ENCODE results near the gene ASB10.

DNA sequence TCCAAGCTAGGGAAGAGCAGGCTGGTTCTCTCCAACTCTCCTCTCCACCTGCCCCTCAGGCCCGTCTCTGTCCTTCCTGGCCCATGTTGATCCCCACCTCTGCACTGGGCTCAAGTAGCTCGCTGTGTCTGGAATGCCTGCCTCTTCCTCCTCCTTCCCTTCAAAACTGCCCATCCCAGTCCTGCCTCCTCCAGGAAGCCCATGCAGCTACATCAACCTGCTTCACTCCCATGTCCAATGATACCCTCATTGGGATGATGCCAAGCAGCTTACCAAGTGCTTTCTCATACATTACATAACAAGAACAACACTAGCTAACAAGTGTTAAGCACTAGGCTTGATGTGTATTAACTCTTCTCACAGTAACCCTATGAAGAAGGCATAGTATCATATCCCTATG lies 8.2 kb downstream of the ASB10 start:
- TF ChIP-seq POLR2A (IDR thresholded peaks at IDR 0.05; ENCODE audit: low read length) (no peak), GATA1 (IDR thresholded peaks at IDR 0.05; ENCODE audit: low read depth, low read length) (no peak)

Measured in erythroblast (primary cell).